Neural cell (in vitro differentiated cells): ENCODE data around the gene CEBPZ. TPM values are rescaled to one million over a fixed set of nuclear protein-coding genes. Genes with fewer than 3 reads are reported as not detected.
"Not testable (repeated sequence)": the region's sequence is repeated elsewhere in the genome, so short reads cannot be mapped to it uniquely, and the experiment has no call there.

Experiments
- H2AFZ ChIP-seq: fragments of 200-600, 300-800 bp; sonication (generic), shearing (Covaris generic); 2 replicates; pipeline ENCODE4 v1.6.0; 2014; ENCODE audit warnings: low read depth, mild to moderate bottlenecking, antibody characterized with exemption, low read length, moderate library complexity
- H3F3A ChIP-seq: fragments of 200-600 bp; shearing (Covaris generic); 2 replicates; pipeline ENCODE4 v1.6.1; 2016; ENCODE audit warnings: mild to moderate bottlenecking, moderate library complexity, mixed read lengths, antibody characterized with exemption, low read length; ENCODE audit not compliant: insufficient read depth, poor library complexity, severe bottlenecking
- H3K27ac ChIP-seq: fragments of 200-600, 300-800 bp; sonication (generic), shearing (Covaris generic); 2 replicates; pipeline ENCODE4 v1.5.1; 2014; ENCODE audit warnings: mild to moderate bottlenecking, low read length, moderate library complexity
- H3K27me3 ChIP-seq: fragments of 300-800, 200-600 bp; sonication (generic), shearing (Covaris generic); 2 replicates; pipeline ENCODE4 v1.6.0; 2014; ENCODE audit warnings: mild to moderate bottlenecking, low read depth, low read length, moderate library complexity; ENCODE audit not compliant: insufficient read depth
- H3K36me3 ChIP-seq: fragments of 300-800, 200-600 bp; sonication (generic), shearing (Covaris generic); 2 replicates; pipeline ENCODE4 v1.5.1; 2014; ENCODE audit warnings: mild to moderate bottlenecking, antibody characterized with exemption, low read length, moderate library complexity; ENCODE audit not compliant: insufficient read depth
- H3K4me2 ChIP-seq: fragments of 300-800, 200-600 bp; sonication (generic), shearing (Covaris generic); 2 replicates; pipeline ENCODE4 v1.6.0; 2014; ENCODE audit warnings: mild to moderate bottlenecking, low read length
- H3K4me3 ChIP-seq: fragments of 300-800, 200-600 bp; sonication (generic), shearing (Covaris generic); 2 replicates; pipeline ENCODE4 v1.5.1; 2014; ENCODE audit warnings: mild to moderate bottlenecking, low read length, moderate library complexity
- H3K79me2 ChIP-seq: fragments of 200-600 bp; shearing (Covaris generic); replicated peaks from 2 replicates; pipeline ENCODE4 v1.6.0; 2014; ENCODE audit warnings: mild to moderate bottlenecking, low read length, moderate library complexity; ENCODE audit not compliant: insufficient read depth
- H3K9ac ChIP-seq: fragments of 300-800, 200-600 bp; sonication (generic), shearing (Covaris generic); 2 replicates; pipeline ENCODE4 v1.6.1; 2016; ENCODE audit warnings: mild to moderate bottlenecking, low read length, mixed read lengths
- H3K9me2 ChIP-seq: fragments of 200-600 bp; shearing (Covaris generic); 2 replicates; pipeline ENCODE4 v1.6.1; 2016; ENCODE audit warnings: mild to moderate bottlenecking, low read length, mixed read lengths; ENCODE audit not compliant: insufficient read depth
- H3K9me3 ChIP-seq: fragments of 200-600, 300-800 bp; sonication (generic), shearing (Covaris generic); 2 replicates; pipeline ENCODE4 v1.6.1; 2016; ENCODE audit warnings: mild to moderate bottlenecking, mixed run types, low read length, moderate library complexity, mixed read lengths
- H4K20me1 ChIP-seq: fragments of 200-600 bp; shearing (Covaris generic); 2 replicates; pipeline ENCODE4 v1.6.1; 2016; ENCODE audit warnings: mild to moderate bottlenecking, mixed run types; ENCODE audit not compliant: insufficient read depth
- EP300 ChIP-seq: fragments of 450-650 bp; conservative IDR thresholded peaks from 2 replicates; pipeline ENCODE4 v1.6.1; 2014; ENCODE audit warnings: antibody characterized with exemption, mild to moderate bottlenecking, moderate library complexity; ENCODE audit not compliant: poor library complexity, severe bottlenecking
- EZH2 ChIP-seq: fragments of 200-600, 300-800 bp; shearing (Covaris generic), sonication (generic); IDR thresholded peaks from 2 replicates; pipeline ENCODE4 v1.6.1; 2014; ENCODE audit warnings: antibody characterized with exemption, low read length, borderline replicate concordance, mild to moderate bottlenecking; ENCODE audit not compliant: insufficient read depth, poor library complexity, severe bottlenecking
- MXI1 ChIP-seq: fragments of 450-650 bp; conservative IDR thresholded peaks from 2 replicates; pipeline ENCODE4 v1.6.1; 2014; ENCODE audit warnings: antibody characterized with exemption, mild to moderate bottlenecking; ENCODE audit not compliant: poor library complexity, severe bottlenecking
- POLR2AphosphoS5 ChIP-seq: IDR thresholded peaks from 2 replicates; pipeline ENCODE4 v1.6.1; 2012
- RAD21 ChIP-seq: fragments of 450-650 bp; conservative IDR thresholded peaks from 2 replicates; pipeline ENCODE4 v1.6.1; 2014; ENCODE audit warnings: antibody characterized with exemption, mild to moderate bottlenecking, moderate library complexity
- REST ChIP-seq: IDR thresholded peaks from 2 replicates; pipeline ENCODE4 v1.6.1; 2012; ENCODE audit warnings: borderline replicate concordance
- SMC3 ChIP-seq: fragments of 450-650 bp; conservative IDR thresholded peaks from 2 replicates; pipeline ENCODE4 v1.6.1; 2014; ENCODE audit warnings: antibody characterized with exemption, mild to moderate bottlenecking, moderate library complexity; ENCODE audit not compliant: poor library complexity
- TAF1 ChIP-seq: IDR thresholded peaks from 2 replicates; pipeline ENCODE4 v1.6.1; 2012; ENCODE audit warnings: low read depth
- polyA plus RNA-seq: library from polyadenylated mRNA; depleted of rRNA; stranded (reverse); fragments of >200 nt; gene quantifications from 2 replicates; pipeline ENCODE4 v1.2.3, GENCODE V29; 2014

The CEBPZ gene
- polyA plus RNA-seq, 1 donor from 2014 or later: 39.1 TPM

- H3K27ac ChIP-seq: no peak overlapping the region
- no peaks in the 10 kb centered on the region for H3K79me2 ChIP-seq
- H3K36me3 ChIP-seq: peaks cover 7% of the 10 kb centered on the region
- TF ChIP-seq TAF1 (no peak), POLR2AphosphoS5 (no peak)
- no peak overlapping the region for H2AFZ ChIP-seq
- no peak overlapping the region for H3K4me2 ChIP-seq
- H3K27me3 ChIP-seq: no peaks in the 10 kb centered on the region
- H4K20me1 ChIP-seq: no peaks in the 10 kb centered on the region
- no peaks in the 10 kb centered on the region for H3K9me2 ChIP-seq
- no peaks in the 10 kb centered on the region for H3F3A ChIP-seq
- H3K9ac ChIP-seq: no peak overlapping the region
- no peak overlapping the region for H3K4me3 ChIP-seq
- H3K9me3 ChIP-seq: peaks cover 5% of the 10 kb centered on the region
These were observed 30.2 kb downstream of the CEBPZ start for GRCh38 chr2:37201208-37201607.

- Histone ChIP-seq H3K9me3 (peaks cover under 1% of the 10 kb centered on the region), H3K9me2 (no peaks in the 10 kb centered on the region), H2AFZ (no peak overlapping the region), H3K27me3 (no peaks in the 10 kb centered on the region), H3K79me2 (no peaks in the 10 kb centered on the region), H3K9ac (no peak overlapping the region), H3K36me3 (no peaks in the 10 kb centered on the region), H3F3A (no peaks in the 10 kb centered on the region), H3K4me3 (no peak overlapping the region), H3K4me2 (no peak overlapping the region), H4K20me1 (no peaks in the 10 kb centered on the region), H3K27ac (no peak overlapping the region)
- TF ChIP-seq REST (no peak), SMC3 (no peak), EP300 (no peak), MXI1 (no peak), TAF1 (no peak), RAD21 (no peak), EZH2 (no peak), POLR2AphosphoS5 (no peak)
These were observed 32.7 kb downstream of the CEBPZ start for GRCh38 chr2:37198681-37199065.

GRCh38 chr2:37196320-37197195 lies 34.8 kb downstream of the CEBPZ start, which contains the start of gene CEBPZOS:
TSS of gene CEBPZOS (plus strand) at chr2:37196496. CDS start at chr2:37199705, 3,209 bp downstream.
- H3K9ac ChIP-seq: peak within 1 kb of the TSS; percentile 59
- H4K20me1 ChIP-seq: no peaks in the 10 kb centered on the region
- H2AFZ ChIP-seq: peak within 1 kb of the TSS; percentile 21
- peak within 1 kb of the TSS; percentile 47 for H3K27ac ChIP-seq
- H3F3A ChIP-seq: no peaks in the 10 kb centered on the region
- H3K9me2 ChIP-seq: no peaks in the 10 kb centered on the region
- peak within 1 kb of the TSS; percentile 73 for H3K4me3 ChIP-seq
- H3K79me2 ChIP-seq: no peaks in the 10 kb centered on the region
- no peaks in the 10 kb centered on the region for H3K27me3 ChIP-seq
- no peaks in the 10 kb centered on the region for H3K9me3 ChIP-seq
- H3K36me3 ChIP-seq: no peaks in the 10 kb centered on the region
- H3K4me2 ChIP-seq: no peak within 1 kb of the TSS
- TF ChIP-seq MXI1 (peak; percentile 30), SMC3 (no peak), POLR2AphosphoS5 (peak; percentile 73)

GRCh38 chr2:37195862-37196319 lies 35.5 kb downstream of the CEBPZ start:
- H3K4me3 ChIP-seq: peak overlapping the region; percentile 73
- not testable (repeated sequence) for H3K79me2 ChIP-seq, H3F3A ChIP-seq, H3K9me2 ChIP-seq, H4K20me1 ChIP-seq, H3K27ac ChIP-seq, H3K27me3 ChIP-seq, H3K9ac ChIP-seq, H3K4me2 ChIP-seq, H3K36me3 ChIP-seq, H3K9me3 ChIP-seq, H2AFZ ChIP-seq
